SH-SY5Y (cell line): Measurements from ENCODE around the gene TENT5C.

ENCODE experiments used
- GATA2 ChIP-seq: IDR thresholded peaks from 2 replicates; pipeline ENCODE4 v1.6.1; 2011; ENCODE audit warnings: mild to moderate bottlenecking, low read depth, low read length
- GATA3 ChIP-seq: IDR thresholded peaks from 2 replicates; pipeline ENCODE4 v1.6.1; 2011; ENCODE audit warnings: low read depth, mild to moderate bottlenecking, low read length, moderate library complexity

DNA sequence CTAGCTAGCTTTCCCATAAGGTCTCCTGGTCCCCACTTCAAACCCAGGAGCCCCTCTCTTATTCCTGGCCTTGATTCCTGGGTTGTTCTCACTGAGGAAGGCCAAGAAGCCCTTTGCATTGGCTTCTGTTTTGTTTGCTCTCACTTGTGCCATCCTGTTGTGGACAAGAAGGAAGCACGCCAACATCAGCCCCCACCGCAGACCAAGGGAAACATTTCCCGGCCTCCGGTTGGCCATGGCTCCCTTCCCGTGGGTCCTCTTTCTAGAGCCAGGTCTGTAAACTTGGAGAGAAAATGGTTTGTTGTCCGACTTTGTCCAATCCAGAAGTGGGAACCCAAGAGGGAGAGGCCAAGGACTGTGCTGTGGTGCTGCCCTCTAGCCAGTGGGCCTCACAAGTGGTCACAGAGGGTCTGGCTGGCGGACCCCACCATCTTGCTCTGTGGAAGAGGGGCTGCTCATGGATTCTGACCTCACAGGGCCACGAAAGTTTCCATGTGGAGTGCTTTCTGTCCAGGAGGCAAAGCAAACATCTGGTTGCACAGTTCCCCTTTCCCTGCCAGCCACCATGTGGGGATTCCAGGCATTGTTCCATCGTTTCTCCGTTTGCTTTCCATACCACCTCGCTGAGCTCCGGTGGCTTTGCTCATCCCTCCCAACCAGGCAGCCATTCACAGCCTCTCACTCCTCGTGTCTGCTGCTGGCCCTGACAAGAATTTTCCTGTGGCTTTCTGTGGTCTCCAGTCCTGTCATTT lies 18.9 kb upstream of the TENT5C start:
- TF ChIP-seq GATA3 (no peak), GATA2 (no peak)
